ENCODE data around the gene AKAP8L. TPM values are rescaled to one million over a fixed set of nuclear protein-coding genes. Genes with fewer than 3 reads are reported as not detected.

The AKAP8L gene
- total RNA-seq, 4 donors from 2014 or later: 129 to 275 (median 247) TPM

GRCh38 chr19:15449620-15450527 is 31.1 kb upstream of the AKAP8L start, which contains the start of gene WIZ:
TSS of gene WIZ (minus strand) at chr19:15449956. CDS start at chr19:15448307, 1,649 bp downstream.
- H3K36me3 ChIP-seq: no peaks in the 10 kb centered on the region
- H3K9me3 ChIP-seq: no peaks in the 10 kb centered on the region
- peak within 1 kb of the TSS; percentile 55 to 95 (median 82) for H3K4me3 ChIP-seq
- H3K27me3 ChIP-seq: no peaks in the 10 kb centered on the region
- H3K4me1 ChIP-seq: peaks cover 0 to 19% (median 0%) of the 10 kb centered on the region in 4 donors
- peak within 1 kb of the TSS; percentile 62 to 89 (median 76) for H3K27ac ChIP-seq
- DNase-seq: peak; percentile 82 to 92 (median 91)
- TF ChIP-seq POLR2A (IDR thresholded peaks at IDR 0.05): no peak
- no peak for TF ChIP-seq CTCF (IDR thresholded peaks at IDR 0.05)

GRCh38 chr19:15448778-15449619 is 30.2 kb upstream of the AKAP8L start:
- no peaks in the 10 kb centered on the region for H3K27me3 ChIP-seq
- DNase-seq: peak in 1 of 3 donors; percentile 49
- peaks cover 0 to 19% (median 0%) of the 10 kb centered on the region in 4 donors for H3K4me1 ChIP-seq
- H3K36me3 ChIP-seq: no peaks in the 10 kb centered on the region
- no peaks in the 10 kb centered on the region for H3K9me3 ChIP-seq
- peak overlapping the region; percentile 46 to 89 (median 76) for H3K27ac ChIP-seq
- H3K4me3 ChIP-seq: peak overlapping the region; percentile 55 to 95 (median 82)
- TF ChIP-seq POLR2A (IDR thresholded peaks at IDR 0.05) (no peak), CTCF (IDR thresholded peaks at IDR 0.05) (no peak)

DNA sequence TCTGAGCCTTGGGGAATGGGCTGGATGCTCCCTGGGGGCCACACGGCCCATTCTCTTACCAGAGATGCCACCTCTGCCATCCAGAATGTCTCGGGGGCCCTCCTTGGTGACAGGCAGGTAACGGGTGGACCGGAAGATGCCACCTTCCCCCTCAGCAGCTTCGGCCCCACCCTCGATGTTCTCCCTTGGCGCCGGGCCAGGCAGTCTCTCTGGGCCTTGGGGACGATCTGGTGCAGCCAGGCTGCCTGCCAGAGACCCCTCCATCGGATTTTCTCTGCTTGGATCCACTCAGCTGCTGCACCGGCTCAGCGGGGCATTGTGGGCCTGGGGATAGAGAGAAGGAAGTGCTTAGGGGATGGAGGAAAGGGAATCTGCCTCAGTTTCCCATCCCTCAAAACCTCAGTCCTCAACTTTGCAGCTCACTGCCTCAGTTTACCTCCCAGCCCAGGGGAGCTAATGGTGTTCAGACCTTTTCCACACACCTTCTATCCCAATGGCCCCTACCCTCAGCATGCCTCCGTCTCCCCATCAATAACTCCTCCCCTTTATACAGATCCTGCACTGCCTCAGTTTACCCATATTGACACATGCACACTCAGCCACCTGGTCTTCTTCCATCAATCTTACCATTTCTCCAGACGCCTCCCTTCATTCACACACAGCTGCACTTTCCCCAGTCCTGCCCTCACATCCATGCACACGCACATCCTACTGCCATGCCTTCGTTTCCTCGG is 29.4 kb upstream of the AKAP8L start:
- TF ChIP-seq CTCF (IDR thresholded peaks at IDR 0.05) (no peak), POLR2A (IDR thresholded peaks at IDR 0.05) (no peak)
- H3K4me3 ChIP-seq: no peak overlapping the region

DNA sequence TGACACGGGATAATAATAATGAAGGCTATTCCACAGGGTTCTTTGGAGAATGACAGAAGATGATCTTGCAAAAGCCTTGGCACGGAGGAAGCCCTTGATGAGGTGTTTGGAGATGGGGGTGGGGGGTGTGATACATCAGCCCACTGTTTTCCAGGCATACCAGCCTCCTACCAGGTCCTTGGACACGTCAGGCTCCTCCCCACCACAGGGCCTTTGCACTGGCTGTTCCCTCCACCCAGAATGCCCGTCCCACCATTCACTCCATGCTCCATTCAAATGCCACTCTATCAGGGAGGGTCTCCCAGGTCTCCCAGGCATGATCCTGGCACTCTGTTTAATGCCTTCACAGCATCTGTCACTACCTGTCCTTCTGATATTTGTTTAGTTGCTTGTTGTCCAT is 28.3 kb upstream of the AKAP8L start:
- Histone ChIP-seq H3K4me1 (peaks cover 0 to 8% (median 0%) of the 10 kb centered on the region in 4 donors), H3K27ac (no peak overlapping the region), H3K36me3 (no peaks in the 10 kb centered on the region), H3K27me3 (no peaks in the 10 kb centered on the region), H3K4me3 (no peak overlapping the region), H3K9me3 (no peaks in the 10 kb centered on the region)
- TF ChIP-seq CTCF (IDR thresholded peaks at IDR 0.05): no peak
- TF ChIP-seq POLR2A (IDR thresholded peaks at IDR 0.05): no peak
- no peak for DNase-seq

More for the DNA sequence above, 29.4 kb upstream of the AKAP8L start:
- Histone ChIP-seq H3K36me3 (no peaks in the 10 kb centered on the region), H3K9me3 (no peaks in the 10 kb centered on the region), H3K27ac (peak overlapping the region in 1 of 4 donors; percentile 89), H3K4me1 (peaks cover 0 to 15% (median 0%) of the 10 kb centered on the region in 4 donors), H3K27me3 (no peaks in the 10 kb centered on the region)
- DNase-seq: peak in 1 of 3 donors; percentile 48

All from Peyer's patch (tissue), 4 donors.